PC-9 (cell line): ENCODE data around the gene RC3H1. TPM values are rescaled to one million over a fixed set of nuclear protein-coding genes. Genes with fewer than 3 reads are reported as not detected.
"Not testable (repeated sequence)": the region's sequence is repeated elsewhere in the genome, so short reads cannot be mapped to it uniquely, and the experiment has no call there.

Source experiments
- BruUV-seq: library from RNA; stranded (reverse); fragments of 400-500 nt; replicated peaks from 2 replicates; lab custom pipeline; 2021; lab: Mats Ljungman, UMichigan
- CTCF ChIA-PET: fragments of 300-600 bp; sonication (Branson Sonifier 250); formaldehyde crosslinking; loops from one replicate; lab custom pipeline; 2022; ENCODE audit warnings: antibody characterized with exemption; lab: Charles Lee
- POLR2A ChIA-PET: fragments of 300-600 bp; sonication (Branson Sonifier 250); formaldehyde crosslinking; loops from one replicate; lab custom pipeline; 2022; ENCODE audit warnings: antibody characterized with exemption; ENCODE audit not compliant: unreplicated experiment; lab: Charles Lee
- DNase-seq, 2 experiments: peaks; one replicate each; pipeline versions ENCODE4 v3.0.0 to v3.0.0-alpha.2; 2015 to 2022; ENCODE audit warnings: mixed read lengths in 1 of 2
- H2AFZ ChIP-seq: fragments of 200-600 bp; sonication (generic); 2 replicates; pipeline ENCODE4 v1.8.1; 2017; ENCODE audit warnings: antibody characterized with exemption
- H3F3A ChIP-seq: fragments of 200-600 bp; sonication (generic); 2 replicates; pipeline ENCODE4 v1.8.1; 2017; ENCODE audit warnings: antibody characterized with exemption, mild to moderate bottlenecking, low read depth; ENCODE audit not compliant: insufficient read depth
- H3K27ac ChIP-seq: fragments of 200-600 bp; sonication (generic); 2 replicates; pipeline ENCODE4 v1.6.1; 2016; ENCODE audit warnings: mixed run types
- H3K27me3 ChIP-seq: fragments of 200-600 bp; sonication (generic); 2 replicates; pipeline ENCODE4 v1.6.1; 2016; ENCODE audit warnings: low read depth, mixed run types; ENCODE audit not compliant: insufficient read depth
- H3K36me3 ChIP-seq: fragments of 200-600 bp; sonication (generic); 2 replicates; pipeline ENCODE4 v1.6.1; 2016; ENCODE audit warnings: low read depth, mixed run types
- H3K4me1 ChIP-seq: fragments of 200-600 bp; sonication (generic); replicated peaks from 2 replicates; pipeline ENCODE4 v1.6.1; 2016; ENCODE audit warnings: mixed run types; ENCODE audit not compliant: insufficient read depth
- H3K4me2 ChIP-seq: fragments of 200-600 bp; sonication (generic); 2 replicates; pipeline ENCODE4 v1.6.1; 2017; ENCODE audit warnings: mixed run types
- H3K4me3 ChIP-seq: fragments of 200-600 bp; sonication (generic); 2 replicates; pipeline ENCODE4 v1.6.1; 2016; ENCODE audit warnings: mixed run types
- H3K79me2 ChIP-seq: fragments of 200-600 bp; sonication (generic); 2 replicates; pipeline ENCODE4 v1.6.1; 2017; ENCODE audit warnings: low read depth, mixed run types
- H3K9me2 ChIP-seq: fragments of 200-600 bp; sonication (generic); 2 replicates; pipeline ENCODE4 v1.8.1; 2017; ENCODE audit warnings: mild to moderate bottlenecking; ENCODE audit not compliant: insufficient read depth
- H3K9me3 ChIP-seq: fragments of 200-600 bp; sonication (generic); 2 replicates; pipeline ENCODE4 v1.8.1; 2016; ENCODE audit warnings: low read depth; ENCODE audit not compliant: insufficient read depth
- H4K20me1 ChIP-seq: fragments of 200-600 bp; sonication (generic); 2 replicates; pipeline ENCODE4 v1.8.1; 2017; ENCODE audit not compliant: insufficient read depth
- CTCF ChIP-seq: fragments of 200-600 bp; sonication (generic); conservative IDR thresholded peaks from 2 replicates; pipeline ENCODE4 v1.6.1; 2017; ENCODE audit warnings: mixed run types, antibody characterized with exemption, mild to moderate bottlenecking, moderate library complexity
- EZH2 ChIP-seq: fragments of 200-600 bp; sonication (generic); IDR thresholded peaks from 2 replicates; pipeline ENCODE4 v1.8.0; 2017; ENCODE audit warnings: antibody characterized with exemption, low read depth
- intact Hi-C: fragments of 100-400 bp; cut with micrococcal nuclease; formaldehyde crosslinking; loops from one replicate; pipeline ENCODE4 v1.10.0; 2022; ENCODE audit not compliant: unreplicated experiment
- total RNA-seq: library from RNA; stranded (reverse); gene quantifications from 2 replicates; pipeline ENCODE4 v1.2.3, GENCODE V29; 2021

Gene RC3H1
- total RNA-seq, 1 experiment from 2014 or later, result 29.5 TPM

- Histone ChIP-seq H4K20me1 (no peaks in the 10 kb centered on the region), H3K27me3 (no peaks in the 10 kb centered on the region), H3K36me3 (no peaks in the 10 kb centered on the region), H3K9me3 (no peaks in the 10 kb centered on the region), H3K9me2 (no peaks in the 10 kb centered on the region), H2AFZ (no peak overlapping the region), H3F3A (no peaks in the 10 kb centered on the region), H3K27ac (no peak overlapping the region), H3K4me3 (no peak overlapping the region), H3K4me2 (no peak overlapping the region), H3K79me2 (no peaks in the 10 kb centered on the region), H3K4me1 (no peaks in the 10 kb centered on the region)
- POLR2A ChIA-PET, result interaction anchor here (0.6 kb wide), 1 partner anchor 38 kb away, joined by 3 read pairs; the partner anchor contains the start of gene RC3H1
- intact Hi-C loops, result no loop called here
- DNase-seq, result peak in 1 of 2 experiments; percentile 49
- BruUV-seq, result no TSS peak
- TF ChIP-seq EZH2 (no peak), CTCF (no peak)
- CTCF ChIA-PET, result no interaction called here
Measured at GRCh38 chr1:174060090-174060489, 37.9 kb upstream of the RC3H1 start.

GRCh38 chr1:174058624-174059023 is 36.5 kb upstream of the RC3H1 start:
- POLR2A ChIA-PET, result interaction anchor here (0.7 kb wide), 1 partner anchor 36 kb away, joined by 4 read pairs; no protein-coding TSS in a partner anchor
- Histone ChIP-seq H4K20me1 (no peaks in the 10 kb centered on the region), H2AFZ (no peak overlapping the region), H3K79me2 (no peaks in the 10 kb centered on the region), H3K9me3 (no peaks in the 10 kb centered on the region), H3K27ac (no peak overlapping the region), H3F3A (no peaks in the 10 kb centered on the region), H3K4me2 (no peak overlapping the region), H3K27me3 (no peaks in the 10 kb centered on the region), H3K4me1 (no peaks in the 10 kb centered on the region), H3K4me3 (no peak overlapping the region), H3K9me2 (no peaks in the 10 kb centered on the region), H3K36me3 (no peaks in the 10 kb centered on the region)
- BruUV-seq, result no TSS peak
- no peak for DNase-seq
- TF ChIP-seq EZH2 (no peak), CTCF (no peak)
- intact Hi-C loops, result no loop called here
- CTCF ChIA-PET, result no interaction called here

GRCh38 chr1:174056609-174057008 is 34.5 kb upstream of the RC3H1 start:
- H2AFZ ChIP-seq, H3K4me3 ChIP-seq, H3F3A ChIP-seq, DNase-seq, H3K27ac ChIP-seq, BruUV-seq, H3K9me3 ChIP-seq, H3K9me2 ChIP-seq, H3K79me2 ChIP-seq, H4K20me1 ChIP-seq, H3K27me3 ChIP-seq, POLR2A ChIA-PET, intact Hi-C loops, H3K4me2 ChIP-seq, H3K4me1 ChIP-seq, H3K36me3 ChIP-seq: not testable (repeated sequence)
- CTCF ChIA-PET, result interaction anchor here (0.6 kb wide), 1 partner anchor 46 kb away, joined by 3 read pairs; no protein-coding TSS in a partner anchor

- DNase-seq, H2AFZ ChIP-seq, POLR2A ChIA-PET, H3K27ac ChIP-seq, H3K4me2 ChIP-seq, BruUV-seq, H3K9me2 ChIP-seq, H3K79me2 ChIP-seq, H3K9me3 ChIP-seq, intact Hi-C loops, CTCF ChIA-PET, H3K27me3 ChIP-seq, H3F3A ChIP-seq, H3K36me3 ChIP-seq, H3K4me3 ChIP-seq, H3K4me1 ChIP-seq, H4K20me1 ChIP-seq: not testable (repeated sequence)
Measured at GRCh38 chr1:174055797-174056196, 33.6 kb upstream of the RC3H1 start.
